T-helper 2 cell treated with Interferon-gamma antibody and Interleukin-4, amounts not matched to agents 100 ng/mL and 5 ng/mL, for 36 hours (primary cell): ENCODE results near the gene SEMA4D. TPM values are rescaled to one million over a fixed set of nuclear protein-coding genes. Genes with fewer than 3 reads are reported as not detected.

Experiments
- intact Hi-C: fragments of 100-400 bp; cut with micrococcal nuclease; formaldehyde crosslinking; loops from one replicate; pipeline ENCODE4 v1.15.1; 2023
- total RNA-seq: library from RNA; stranded (reverse); gene quantifications from 2 replicates; pipeline ENCODE4 v1.2.3, GENCODE V29; 2022

SEMA4D gene
- total RNA-seq, 1 donor from 2014 or later = 458 TPM

GRCh38 chr9:89434636-89435035, 63.3 kb downstream of the SEMA4D start:
- intact Hi-C loops = no loop called here

GRCh38 chr9:89433826-89434225, 64.1 kb downstream of the SEMA4D start:
- intact Hi-C loops = no loop called here

GRCh38 chr9:89432986-89433530, 64.9 kb downstream of the SEMA4D start:
- intact Hi-C loops = no loop called here

- intact Hi-C loops = no loop called here
These were observed 65.8 kb downstream of the SEMA4D start for GRCh38 chr9:89431930-89432725.

- intact Hi-C loops = no loop called here
These were observed 66.9 kb downstream of the SEMA4D start for GRCh38 chr9:89430995-89431394.

- intact Hi-C loops = loop anchor here (1.0 kb wide), 1 partner anchor 120 kb away; no protein-coding TSS in a partner anchor
These were observed 68.7 kb downstream of the SEMA4D start for GRCh38 chr9:89428901-89429890.

GRCh38 chr9:89428222-89428761, 69.6 kb downstream of the SEMA4D start:
- intact Hi-C loops = no loop called here

- intact Hi-C loops = loop anchor here (2.0 kb wide), 1 partner anchor 19 kb away; no protein-coding TSS in a partner anchor
These were observed 70.2 kb downstream of the SEMA4D start for GRCh38 chr9:89427621-89428221.

GRCh38 chr9:89426384-89426961, 71.4 kb downstream of the SEMA4D start:
- intact Hi-C loops = loop anchor here (2.0 kb wide), 1 partner anchor 18 kb away; no protein-coding TSS in a partner anchor

- intact Hi-C loops = loop anchor here (2.0 kb wide), 1 partner anchor 17 kb away; no protein-coding TSS in a partner anchor
These were observed 72.0 kb downstream of the SEMA4D start for GRCh38 chr9:89425921-89426383.

GRCh38 chr9:89425024-89425805, 72.7 kb downstream of the SEMA4D start:
- intact Hi-C loops = no loop called here

GRCh38 chr9:89422151-89422975, 75.5 kb downstream of the SEMA4D start:
- intact Hi-C loops = loop anchor here (1.0 to 2.0 kb wide), 2 partner anchors 42 to 76 kb away; partner anchors contain the start of gene SEMA4D

- intact Hi-C loops = no loop called here
These were observed 76.3 kb downstream of the SEMA4D start for GRCh38 chr9:89421595-89421994.

GRCh38 chr9:89420397-89421178, 77.3 kb downstream of the SEMA4D start:
- intact Hi-C loops = no loop called here

- intact Hi-C loops = loop anchor here (1.0 to 5.0 kb wide), 3 partner anchors 10 to 117 kb away; partner anchors contain the start of gene SECISBP2
These were observed 77.9 kb downstream of the SEMA4D start for GRCh38 chr9:89419978-89420394.

GRCh38 chr9:89418882-89419640, 78.9 kb downstream of the SEMA4D start:
- intact Hi-C loops = loop anchor here (1.0 to 5.0 kb wide), 3 partner anchors 9 to 118 kb away; partner anchors contain the start of gene SECISBP2

- intact Hi-C loops = loop anchor here (2.0 to 5.0 kb wide), 2 partner anchors 101 to 118 kb away; partner anchors contain the start of gene SECISBP2
These were observed 79.5 kb downstream of the SEMA4D start for GRCh38 chr9:89418474-89418845.
